HG02970 (cell line): ENCODE measurements around the gene IDI2.

Experiments
- ATAC-seq: cut with Tn5 transposase; IDR thresholded peaks from one replicate; pipeline ENCODE4 v1.9.1; 2021; ENCODE audit warnings: mild to moderate bottlenecking, moderate library complexity, moderate number of reproducible peaks; ENCODE audit not compliant: unreplicated experiment, low FRiP score

IDI2 gene

DNA sequence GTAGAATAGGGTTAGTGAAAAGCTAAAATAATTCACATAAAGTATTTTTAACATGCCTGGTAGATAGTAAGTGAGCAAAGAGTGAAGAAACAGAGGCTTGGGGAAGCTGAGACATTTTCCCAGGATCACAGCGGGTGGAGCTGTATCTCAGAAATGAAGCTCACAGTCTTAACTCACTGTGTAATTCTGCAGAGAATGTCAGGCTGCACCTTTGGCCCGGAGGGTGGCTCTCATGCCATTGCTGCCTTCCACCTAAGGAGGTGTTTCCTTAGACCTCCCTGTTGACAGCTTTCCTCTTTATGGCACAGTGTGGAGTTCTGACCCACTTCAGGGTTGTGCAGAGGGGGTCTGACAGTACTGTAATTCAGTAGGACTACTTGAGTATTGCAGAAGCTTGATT, 40.3 kb downstream of the IDI2 start:
- no peak for ATAC-seq

DNA sequence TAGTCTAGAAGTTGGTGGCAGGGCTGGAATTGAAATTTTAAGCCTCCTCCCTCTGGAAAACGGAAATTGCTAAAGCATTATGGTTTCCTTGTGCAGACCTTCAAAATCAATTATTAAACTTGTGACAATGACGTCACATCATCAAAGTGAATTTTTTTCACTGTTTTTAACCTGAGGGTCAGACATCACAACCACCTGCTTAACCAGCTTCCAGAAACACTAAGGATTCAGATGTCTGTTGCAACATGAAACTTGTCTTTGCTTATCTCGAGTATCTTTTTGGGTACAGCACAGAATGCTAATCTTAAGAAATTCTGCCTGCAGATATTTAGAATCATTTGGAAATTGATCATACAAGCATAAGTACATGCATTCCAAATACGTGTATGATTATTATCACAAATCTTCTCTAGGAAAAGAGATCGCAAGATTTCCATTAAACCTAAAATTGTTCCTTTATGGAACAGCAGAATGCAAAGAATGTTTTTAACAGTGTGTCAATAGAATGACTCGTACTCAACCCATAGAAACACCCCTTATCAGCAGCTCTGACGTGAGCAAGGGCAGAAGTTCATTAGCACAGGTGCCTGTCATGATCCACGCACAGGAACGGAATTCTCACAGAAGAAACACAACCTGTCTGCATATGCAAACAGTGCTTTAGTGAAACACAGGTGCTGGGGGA, 41.5 kb downstream of the IDI2 start:
- ATAC-seq, result no peak

DNA sequence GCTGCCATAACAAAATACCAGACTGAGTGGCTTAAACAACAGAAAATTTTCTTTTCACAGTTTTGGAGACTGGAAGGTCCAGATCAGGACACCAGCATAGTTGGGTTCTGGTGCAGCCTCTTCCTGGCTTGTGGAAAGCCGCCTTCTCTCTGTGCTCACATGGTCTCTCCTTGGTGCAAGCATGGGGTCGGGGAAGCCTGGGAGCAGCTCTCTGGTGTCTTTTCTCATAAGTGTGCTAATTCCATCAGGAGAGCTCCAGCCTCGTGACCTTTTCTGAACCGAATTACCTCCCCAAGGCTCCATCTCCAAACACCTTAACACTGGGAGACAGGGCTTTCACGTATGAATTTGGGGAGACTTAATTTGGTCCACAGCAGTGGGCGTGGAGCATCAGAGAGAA, 42.3 kb downstream of the IDI2 start:
- no peak for ATAC-seq

DNA sequence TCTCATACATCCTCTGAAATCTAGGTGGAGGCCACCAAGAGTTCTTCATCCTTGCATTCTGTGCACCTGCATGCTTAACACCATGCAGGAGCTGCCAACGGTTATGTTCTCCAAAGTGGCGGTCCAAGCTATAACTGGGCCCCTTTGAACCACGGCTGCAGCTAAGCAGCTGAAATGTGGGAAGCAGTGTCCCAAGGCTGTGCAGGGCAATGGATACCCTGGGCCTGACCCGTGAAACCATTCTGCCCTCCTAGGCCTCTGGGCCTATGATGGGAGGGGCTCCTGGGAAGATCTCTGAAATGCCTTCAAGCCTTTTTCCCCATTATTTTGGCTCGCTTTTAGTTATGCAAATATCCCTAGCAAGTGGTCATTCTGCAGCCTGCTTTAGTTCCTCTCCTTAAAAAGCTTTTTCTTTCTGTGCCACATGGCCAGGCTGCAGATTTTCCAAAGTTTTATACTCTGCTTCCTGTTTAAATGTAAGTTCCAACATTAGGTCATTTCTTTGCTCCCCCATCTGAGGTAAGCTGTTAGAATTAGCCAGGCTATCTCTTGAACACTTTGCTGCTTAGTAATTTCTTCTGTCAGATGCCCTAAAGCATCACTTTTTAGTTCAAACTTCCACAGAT, 45.1 kb downstream of the IDI2 start:
- no peak for ATAC-seq

DNA sequence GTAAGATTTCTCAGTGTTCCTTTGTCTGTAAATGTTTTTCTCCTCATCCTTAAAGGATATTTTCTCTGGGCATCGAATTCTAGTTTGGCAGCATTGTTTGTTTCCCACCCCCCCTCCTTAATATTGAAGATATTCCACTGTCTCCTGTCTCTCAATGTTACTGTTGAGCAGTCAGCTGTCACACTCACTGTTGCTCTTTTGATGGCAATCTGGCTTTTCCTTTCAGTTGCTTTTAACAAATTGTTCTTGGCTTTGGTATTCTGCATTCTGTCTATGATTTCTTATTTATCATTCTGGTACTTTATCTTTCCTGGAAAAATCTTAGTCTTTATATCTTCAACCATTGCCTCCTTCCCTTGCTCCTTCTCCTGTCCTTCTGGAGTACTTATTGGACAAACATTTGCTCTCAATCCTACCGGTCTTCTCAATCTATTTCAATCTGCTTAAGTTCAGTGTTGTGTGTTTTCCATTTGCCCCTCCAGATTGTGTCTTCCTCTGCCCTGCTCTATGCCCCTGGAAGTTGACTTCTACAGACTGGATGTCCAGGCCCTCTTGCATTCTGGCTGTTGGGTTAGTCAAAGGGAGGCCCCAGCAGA, 46.7 kb downstream of the IDI2 start:
- no peak for ATAC-seq

DNA sequence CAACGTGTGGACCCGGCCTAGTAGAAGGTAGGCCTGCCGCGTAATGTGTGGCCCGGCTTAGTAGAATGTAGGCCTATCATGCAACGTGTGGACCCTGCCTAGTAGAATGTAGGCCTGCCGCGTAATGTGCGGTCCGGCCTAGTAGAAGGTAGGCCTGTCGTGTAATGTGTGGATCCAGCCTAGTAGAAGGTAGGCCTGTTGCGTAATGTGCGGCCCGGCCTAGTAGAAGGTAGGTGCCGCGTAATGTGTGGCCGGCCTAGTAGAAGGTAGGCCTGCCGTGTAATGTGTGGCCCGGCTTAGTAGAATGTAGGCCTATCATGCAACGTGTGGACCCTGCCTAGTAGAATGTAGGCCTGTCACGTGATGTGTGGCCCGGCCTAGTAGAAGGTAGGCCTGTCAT, 49.3 kb downstream of the IDI2 start:
- ATAC-seq, result no peak

DNA sequence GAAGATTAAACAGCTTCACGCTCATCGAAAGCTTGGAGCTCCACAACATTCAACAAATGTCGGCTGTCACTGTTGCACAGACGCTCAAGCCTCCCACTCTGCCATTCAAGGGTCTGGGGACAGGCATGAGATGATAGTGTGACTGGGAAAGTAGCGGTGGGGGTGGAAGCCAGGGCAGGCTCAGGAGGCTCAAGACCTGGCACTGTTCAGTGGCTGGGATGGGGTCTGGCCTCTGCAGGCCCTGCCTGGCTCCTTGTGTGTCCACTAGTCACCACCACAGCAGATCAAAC, 50.9 kb downstream of the IDI2 start:
- no peak for ATAC-seq

DNA sequence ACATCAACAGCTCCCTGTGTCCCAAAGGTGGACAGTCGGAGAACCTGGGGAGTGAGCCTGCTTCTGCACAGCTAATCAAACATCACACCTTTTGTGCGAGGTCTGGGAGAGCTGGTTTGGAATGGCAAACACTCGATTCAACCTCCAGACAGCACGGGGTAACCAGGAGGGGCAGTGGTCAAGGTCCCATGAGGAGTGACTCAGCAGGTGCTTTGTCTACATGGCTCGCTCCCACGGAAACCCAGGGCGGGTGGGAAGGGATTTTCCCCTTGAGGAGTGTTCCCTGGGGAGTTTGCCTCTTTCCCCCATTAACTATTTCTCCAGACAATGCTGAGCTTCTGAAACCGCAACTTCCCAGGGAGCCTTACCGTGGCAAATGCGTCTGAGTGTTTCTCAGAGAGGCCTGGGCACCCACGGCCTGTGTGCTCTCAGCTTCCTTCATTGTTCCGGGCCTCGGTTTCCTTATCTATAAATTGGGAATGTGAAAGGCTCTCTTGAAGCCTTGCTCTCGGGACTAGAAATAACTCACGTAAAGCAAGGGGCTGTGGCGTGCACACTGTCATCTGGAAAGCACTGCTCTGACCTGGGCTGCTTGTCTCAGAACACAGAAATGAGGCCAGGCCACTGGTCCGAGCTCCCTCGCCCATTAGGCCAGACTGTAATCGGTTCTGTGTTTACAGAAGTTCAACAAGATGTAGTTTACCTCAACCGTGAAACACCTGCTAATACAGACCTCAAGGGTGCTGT, 51.4 kb downstream of the IDI2 start:
- ATAC-seq, result no peak

DNA sequence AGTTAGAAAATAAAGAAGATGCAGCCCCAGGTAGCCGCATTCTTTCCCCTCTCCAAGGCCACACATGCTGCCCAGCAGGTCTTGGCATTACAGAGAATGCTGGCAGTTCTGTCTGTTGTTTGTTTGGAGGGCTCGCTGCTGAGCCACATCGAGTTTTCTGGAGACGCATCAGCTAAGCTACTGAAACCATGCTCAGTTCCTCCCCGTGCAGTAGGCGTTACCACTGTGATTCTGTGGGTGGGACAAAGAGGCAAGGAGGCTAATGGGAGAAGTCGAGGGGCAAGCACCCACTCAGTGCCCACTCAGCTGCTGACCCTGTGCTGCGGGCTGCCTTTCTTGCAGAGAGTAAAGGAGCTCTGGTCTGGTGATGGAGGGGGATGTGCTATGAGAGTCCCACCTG, 52.9 kb downstream of the IDI2 start:
- ATAC-seq, result no peak

DNA sequence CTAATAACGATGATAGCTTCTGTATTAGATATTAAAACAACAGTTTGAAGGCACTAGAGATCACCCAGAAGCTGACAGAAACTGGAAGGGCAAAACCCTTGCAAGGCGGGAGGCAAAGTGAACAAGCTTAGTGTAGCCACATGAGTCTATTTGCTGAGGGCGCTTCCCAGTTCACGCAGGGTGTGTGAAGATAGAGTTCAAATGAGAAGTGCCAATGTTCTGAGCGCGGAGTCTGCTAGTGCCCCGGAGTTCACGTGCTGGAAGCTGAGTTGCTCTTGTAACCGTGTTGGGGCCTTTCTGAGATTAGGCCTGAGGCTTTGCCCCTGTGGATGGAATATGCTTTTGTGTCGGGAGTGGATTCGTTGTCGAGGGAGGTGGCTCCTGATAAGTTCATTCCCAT, 54.0 kb downstream of the IDI2 start:
- ATAC-seq, result no peak

DNA sequence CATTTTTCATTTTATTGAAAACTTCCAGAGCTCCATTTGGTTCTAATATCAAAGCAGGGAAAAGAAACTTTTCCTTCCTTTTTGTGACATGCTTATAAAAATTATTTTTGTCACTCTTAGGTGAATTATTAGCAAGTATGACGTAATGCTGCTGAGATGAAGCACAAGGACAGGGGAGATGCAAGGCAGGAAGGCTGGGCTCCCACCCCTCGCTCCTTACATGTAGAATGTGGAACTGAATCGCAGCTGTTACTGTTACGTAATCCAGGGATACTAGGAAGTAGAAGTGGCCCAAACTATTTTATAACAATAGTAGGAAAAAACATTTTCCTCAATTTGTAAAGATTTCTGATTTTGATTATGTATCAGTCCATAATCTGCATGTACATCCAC, 54.5 kb downstream of the IDI2 start:
- no peak for ATAC-seq

DNA sequence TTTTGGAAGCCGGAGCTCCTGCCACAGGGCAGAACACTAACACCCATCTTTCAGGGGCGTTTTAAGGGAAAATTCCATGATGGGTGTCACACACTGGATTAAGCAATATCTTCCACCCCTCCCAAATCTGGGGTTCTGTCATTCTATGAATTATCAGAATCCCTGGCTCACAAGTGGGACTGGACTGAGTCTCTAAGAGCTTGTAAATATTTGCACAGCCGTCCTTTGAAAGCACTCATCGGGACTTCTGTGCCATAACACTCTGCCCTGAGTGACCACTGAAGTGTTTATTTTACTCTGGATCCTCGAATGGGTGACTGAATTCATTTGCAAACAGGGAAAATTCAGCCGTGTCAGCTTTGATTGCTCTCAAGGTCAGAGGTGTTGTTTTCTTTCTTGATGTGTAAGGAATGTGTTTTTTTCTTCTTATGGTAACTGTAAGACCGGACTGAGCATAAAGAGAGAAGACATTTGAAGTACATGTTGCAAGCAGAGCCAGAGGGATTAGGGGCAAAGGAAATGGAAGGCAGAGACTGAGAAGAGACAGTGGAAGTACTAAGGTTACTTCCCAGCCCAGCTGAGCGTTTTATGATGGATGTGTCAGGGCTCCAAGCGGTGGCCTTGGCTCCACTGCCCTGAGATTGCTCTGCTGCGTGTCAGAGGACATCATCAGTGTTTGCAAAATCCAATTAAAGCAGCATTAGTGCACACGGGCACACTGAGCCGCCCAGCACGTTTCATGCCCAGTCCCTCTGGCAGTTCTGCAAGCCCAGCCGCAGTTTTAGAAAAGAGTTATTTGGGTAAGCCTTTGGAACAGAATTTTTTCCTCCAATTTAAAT, 55.1 kb downstream of the IDI2 start:
- ATAC-seq, result no peak

DNA sequence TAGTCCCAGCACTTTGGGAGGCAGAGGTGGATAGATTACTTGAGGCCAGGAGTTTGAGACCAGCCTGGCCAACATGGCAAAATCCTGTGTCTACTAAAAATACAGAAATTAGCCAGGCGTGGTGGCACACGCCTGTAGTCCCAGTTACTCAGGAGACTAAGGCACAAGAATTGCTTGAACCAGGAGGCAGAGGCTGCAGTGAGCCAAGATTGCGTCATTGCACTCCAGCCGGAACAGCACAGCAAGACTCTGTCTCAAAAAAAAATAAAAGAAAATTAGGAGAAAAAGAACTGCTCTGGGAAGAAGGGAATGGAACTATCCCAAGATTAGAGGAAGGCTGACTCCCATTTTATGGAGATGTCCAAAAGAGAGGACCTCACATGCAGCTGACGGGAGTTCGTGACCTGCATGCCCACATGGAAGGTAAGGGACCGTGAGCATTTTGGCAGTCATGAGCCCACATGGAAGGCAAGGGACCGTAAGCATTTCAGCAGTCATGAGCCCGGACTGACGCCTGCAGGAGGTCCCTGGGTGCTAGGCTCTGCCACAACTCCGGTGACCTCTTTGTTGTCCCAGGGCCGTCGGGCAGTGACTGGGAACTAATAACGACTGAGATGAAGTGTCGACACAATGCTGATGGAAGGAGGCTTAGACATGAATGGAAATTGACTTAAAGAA, 56.0 kb downstream of the IDI2 start:
- no peak for ATAC-seq
